Ovary (tissue), 9 donors: ENCODE data around the gene OR2V2. TPM values are rescaled to one million over a fixed set of nuclear protein-coding genes. Genes with fewer than 3 reads are reported as not detected.
"Not testable (repeated sequence)": the region's sequence is repeated elsewhere in the genome, so short reads cannot be mapped to it uniquely, and the experiment has no call there.

Experiments
- DNase-seq, 5 donors: peaks; one replicate each; pipeline ENCODE4 v3.0.0-alpha.2; 2019 to 2020
- H3K27ac ChIP-seq, 2 donors: fragments of 200-600 bp; one replicate each; pipeline versions ENCODE4 v1.5.1 to v1.8.0; 2019 to 2022
- H3K27me3 ChIP-seq: fragments of 200-600 bp; one replicate; pipeline ENCODE4 v1.8.0; 2022
- H3K36me3 ChIP-seq: fragments of 200-600 bp; sonication (generic); one replicate; pipeline ENCODE4 v1.5.1; 2019
- H3K4me1 ChIP-seq: one replicate; pipeline ENCODE4 v1.8.1; 2013; ENCODE audit warnings: mild to moderate bottlenecking, moderate library complexity; ENCODE audit not compliant: insufficient read depth
- H3K4me3 ChIP-seq: fragments of 200-600 bp; sonication (generic); one replicate; pipeline ENCODE4 v1.5.1; 2017
- H3K9me3 ChIP-seq, 2 donors: fragments of 200-600 bp in 1 of 2; sonication (generic) in 1 of 2; one replicate each; pipeline versions ENCODE4 v1.5.1 to v1.8.1; 2013 to 2019; ENCODE audit warnings: mild to moderate bottlenecking in 1 of 2, moderate library complexity in 1 of 2
- CTCF ChIP-seq, 3 donors: fragments of 450-650 bp in 2 of 3; fragments of 200-600 bp in 1 of 3; IDR thresholded peaks; one replicate each; pipeline versions ENCODE4 v1.5.1 to v1.8.0; 2016 to 2022; ENCODE audit warnings: antibody characterized with exemption in 3 of 3, mild to moderate bottlenecking in 1 of 3
- EP300 ChIP-seq: sonication (generic); formaldehyde crosslinking; IDR thresholded peaks from one replicate; pipeline ENCODE4 v1.6.1; 2017; ENCODE audit warnings: antibody characterized with exemption
- POLR2A ChIP-seq: fragments of 450-650 bp; IDR thresholded peaks from one replicate; pipeline ENCODE4 v1.6.1; 2017; ENCODE audit warnings: antibody characterized with exemption, mild to moderate bottlenecking, moderate library complexity
- WGBS, 3 donors: extraction: QIAGEN DNeasy Blood & Tissue Kit in 1 of 3; methylation state at CpG; one replicate each; pipeline versions ENCODE4 v1.1.5 to v1.1.7; 2013 to 2017; 5-methylcytosine and 5-hydroxymethylcytosine counted together
- intact Hi-C, 4 donors: fragments of 100-400 bp; cut with DNase I; formaldehyde crosslinking; loops; one replicate each; pipeline versions ENCODE4 v1.11.0 to v1.15.1; 2022 to 2023
- polyA plus RNA-seq, 2 donors: library from polyadenylated mRNA; stranded (reverse); fragments of 200-250 nt in 1 of 2; fragments of 350-450 nt in 1 of 2; fragmentation: Illumina TruSeq in 1 of 2; extraction: RNeasy Lipid Tissue Mini Kit (QIAGEN cat#74804) in 1 of 2; gene quantifications; one replicate each; pipeline ENCODE4 v1.2.3, GENCODE V29; 2013 to 2014
- total RNA-seq, 7 donors: library from RNA; depleted of rRNA in 2 of 7; stranded (reverse); fragments of >200 nt in 2 of 7; fragmentation: NEBNext Ultra II Directional in 3 of 7; extraction: Animal tissue kit (Norgen Biotek cat#: 25700) in 3 of 7; gene quantifications; one replicate each; pipeline versions ENCODE4 v1.1.0 to v1.2.4, GENCODE V29; 2016 to 2023
- donor health status: DM: no; HTN: no; CAD: no; lungs with moderate emphysema.
- donor health status: DM: no; HTN: no; CAD: no.
- donor health status: Bipolar disorder and iron deficiency.
- donor health status: DM: yes; HTN: yes; CAD: no.
- donor health status: DM: no; HTN: no; CAD: no.
- donor health status: DM: yes; HTN: yes; CAD: no.

Gene OR2V2
- total and polyA plus RNA-seq, 9 donors, result 0.80 TPM; not detected in 8

- TF ChIP-seq POLR2A (no peak), CTCF (IDR thresholded peaks at IDR 0.05) (no peak), EP300 (no peak)
- DNase-seq, result no peak
- Histone ChIP-seq H3K36me3 (no peaks in the 10 kb centered on the region), H3K27me3 (no peaks in the 10 kb centered on the region), H3K4me3 (no peak overlapping the region), H3K9me3 (no peaks in the 10 kb centered on the region), H3K4me1 (no peaks in the 10 kb centered on the region), H3K27ac (no peak overlapping the region)
- intact Hi-C loops, result no loop called here
- 3% methylated on average over 40 to 61 of the region's 62 CpGs for WGBS, 3 donors
Observed at GRCh38 chr5:181100121-181100875, 47.1 kb upstream of the OR2V2 start.

DNA sequence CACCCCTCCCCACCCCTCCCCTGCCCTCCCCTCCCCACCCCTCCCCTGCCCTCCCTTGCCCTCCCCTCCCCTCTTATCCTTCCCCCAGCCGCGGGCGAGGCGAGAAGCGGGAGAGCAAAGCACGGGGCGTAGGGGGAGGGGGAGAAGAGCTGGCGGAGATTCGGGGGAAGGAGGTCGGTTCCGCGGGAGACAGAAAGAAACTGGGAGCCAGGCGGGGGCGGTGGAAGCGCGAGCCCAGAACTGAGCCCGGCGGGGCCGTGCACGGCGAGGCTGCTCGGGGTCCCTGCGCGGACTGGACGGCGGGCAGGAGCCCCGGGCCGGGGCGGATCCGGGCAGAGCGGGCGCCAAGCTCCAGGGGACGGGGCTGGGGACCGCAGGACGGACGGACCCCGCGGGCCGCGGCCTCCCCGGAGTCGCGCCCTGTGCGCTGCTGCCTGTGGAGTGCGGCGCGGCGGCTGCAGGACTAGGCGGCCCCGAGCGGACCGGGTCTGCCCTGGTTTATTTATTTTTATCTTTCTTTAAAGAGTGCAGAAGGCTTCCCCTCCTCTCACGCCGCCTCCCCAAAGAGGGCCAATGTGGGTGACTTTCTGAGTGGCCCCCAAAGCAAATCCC lies 46.2 kb upstream of the OR2V2 start:
- H3K27ac ChIP-seq, H3K9me3 ChIP-seq, H3K36me3 ChIP-seq, H3K27me3 ChIP-seq, DNase-seq, H3K4me3 ChIP-seq, intact Hi-C loops, H3K4me1 ChIP-seq: not testable (repeated sequence)
- 1% methylated on average over 13 of the region's 54 CpGs; no CpG with 5 or more reads in 2 of the 3 donors for WGBS, 3 donors

DNA sequence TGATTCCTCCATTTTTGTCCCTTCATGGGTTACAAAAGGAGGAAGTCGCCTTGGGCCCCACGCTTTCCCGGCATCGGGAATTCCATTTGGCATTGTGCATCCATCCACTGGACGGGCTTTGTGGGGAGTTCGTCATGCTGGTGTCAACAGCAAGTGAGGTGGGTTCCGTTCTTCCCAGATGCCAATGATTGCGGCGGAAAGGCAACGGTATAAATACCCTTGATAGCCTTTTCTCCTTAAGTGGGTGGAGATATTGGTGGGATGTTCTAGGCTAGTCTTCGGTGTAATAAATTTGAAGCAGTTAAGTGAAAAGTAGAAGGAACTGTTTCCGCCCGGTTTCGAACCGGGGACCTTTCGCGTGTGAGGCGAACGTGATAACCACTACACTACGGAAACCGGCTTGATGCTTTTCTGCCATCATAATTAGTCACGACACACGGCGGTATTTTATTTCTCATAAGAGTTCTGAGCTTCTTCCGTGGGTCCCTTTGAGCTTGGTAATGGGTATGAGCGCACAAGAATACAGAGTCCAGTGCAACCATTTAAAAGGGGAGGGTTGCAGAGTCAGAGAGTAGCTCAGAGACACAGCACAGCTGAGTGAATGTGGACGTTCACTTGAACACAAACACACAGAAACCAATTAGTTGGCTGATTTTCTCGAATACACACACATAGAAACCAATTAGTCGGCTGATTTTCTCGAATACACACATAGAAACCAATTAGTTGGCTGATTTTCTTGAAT lies 45.3 kb upstream of the OR2V2 start:
- WGBS, 3 donors, result no CpG with 5 or more reads among the region's 30 CpGs
- H3K27ac ChIP-seq, H3K27me3 ChIP-seq, intact Hi-C loops, H3K4me1 ChIP-seq, H3K36me3 ChIP-seq, H3K4me3 ChIP-seq, H3K9me3 ChIP-seq, DNase-seq: not testable (repeated sequence)

GRCh38 chr5:181104259-181104568 lies 43.2 kb upstream of the OR2V2 start:
- H3K27ac ChIP-seq, H3K36me3 ChIP-seq, intact Hi-C loops, H3K9me3 ChIP-seq, H3K4me1 ChIP-seq, H3K4me3 ChIP-seq, DNase-seq, H3K27me3 ChIP-seq: not testable (repeated sequence)
- WGBS, 3 donors, result 7 to 16% (median 9%) methylated on average over 5 of the region's 5 CpGs

- H3K4me1 ChIP-seq, H3K27ac ChIP-seq, H3K9me3 ChIP-seq, H3K27me3 ChIP-seq, H3K36me3 ChIP-seq, intact Hi-C loops, H3K4me3 ChIP-seq, DNase-seq: not testable (repeated sequence)
- 30 to 70% (median 61%) methylated on average over 13 to 20 of the region's 20 CpGs for WGBS, 3 donors
Observed at GRCh38 chr5:181104606-181105390, 42.6 kb upstream of the OR2V2 start.

DNA sequence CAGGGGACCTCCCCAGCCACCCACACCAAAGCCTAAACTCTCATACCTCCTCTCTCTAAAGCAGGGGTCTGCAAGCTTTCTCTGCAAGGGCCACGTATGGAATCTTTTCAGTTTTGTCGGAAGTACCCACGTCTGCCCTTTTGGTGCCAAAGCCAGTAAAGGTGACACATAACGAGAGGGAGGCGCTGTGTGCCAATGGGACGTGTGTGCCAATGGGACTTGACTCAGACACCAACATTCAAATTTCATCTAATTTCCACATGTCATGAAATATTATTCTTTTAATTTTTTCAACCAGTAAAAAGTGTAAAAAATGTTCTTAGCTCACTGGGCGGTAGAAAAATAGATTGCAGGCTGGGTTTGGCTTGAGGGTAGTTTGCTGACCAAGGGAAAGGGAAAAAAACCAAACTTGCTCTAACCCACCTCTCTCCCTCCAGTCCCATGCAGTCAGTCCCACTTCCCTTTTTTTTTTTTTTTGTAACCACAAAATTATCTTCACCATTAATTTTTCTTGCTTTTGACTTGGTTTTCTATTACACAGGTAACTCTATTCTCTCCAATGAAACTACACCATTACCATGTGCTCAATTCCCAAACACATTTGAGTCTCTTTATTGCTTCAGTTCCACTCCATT lies 41.9 kb upstream of the OR2V2 start:
- no peaks in the 10 kb centered on the region for H3K9me3 ChIP-seq
- no peaks in the 10 kb centered on the region for H3K4me1 ChIP-seq
- no peak overlapping the region for H3K4me3 ChIP-seq
- no peak for DNase-seq
- H3K27ac ChIP-seq, result no peak overlapping the region
- no peak for TF ChIP-seq POLR2A
- TF ChIP-seq EP300, result no peak
- no peak for TF ChIP-seq CTCF (IDR thresholded peaks at IDR 0.05)
- intact Hi-C loops, result no loop called here
- H3K36me3 ChIP-seq, result no peaks in the 10 kb centered on the region
- no peaks in the 10 kb centered on the region for H3K27me3 ChIP-seq
- WGBS, 3 donors, result 49 to 85% (median 66%) methylated on average over 7 of the region's 7 CpGs
